ENCODE measurements around the gene YY1AP1. TPM values are rescaled to one million over a fixed set of nuclear protein-coding genes. Genes with fewer than 3 reads are reported as not detected.
"Not testable (repeated sequence)": the region's sequence is repeated elsewhere in the genome, so short reads cannot be mapped to it uniquely, and the experiment has no call there.

Gene YY1AP1
- total and polyA plus RNA-seq, 2 donors (not counting 1 experiment from before 2014, with no cell fraction given): 70.8 to 86.4 TPM

- Histone ChIP-seq H3K27ac (ENCODE audit: insufficient read depth, low read length) (no peak overlapping the region), H3K79me2 (ENCODE audit: control insufficient read depth, insufficient read depth, low read length) (peaks cover 87% of the 10 kb centered on the region), H3K4me1 (ENCODE audit: control insufficient read depth, extremely low read depth, insufficient read depth, low read length) (peaks cover 2% of the 10 kb centered on the region), H3K9ac (ENCODE audit: insufficient read depth, low read length) (no peak overlapping the region), H4K20me1 (ENCODE audit: control insufficient read depth, extremely low read depth, insufficient read depth, low read length) (no peaks in the 10 kb centered on the region), H3K4me2 (ENCODE audit: extremely low read depth, insufficient read depth, low read length) (no peak overlapping the region), H3K9me3 (ENCODE audit: control insufficient read depth, insufficient read depth, low read depth, low read length) (no peaks in the 10 kb centered on the region), H3K4me3 (replicated peaks in 1 of 4; ENCODE audit: control extremely low read depth in 1 of 4, insufficient read depth in 1 of 4, low read depth in 3 of 4, low read length in 4 of 4) (no peak overlapping the region), H3K36me3 (ENCODE audit: control insufficient read depth, insufficient read depth, low read length) (no peaks in the 10 kb centered on the region), H3K27me3 (ENCODE audit: control insufficient read depth, insufficient read depth, low read length) (no peaks in the 10 kb centered on the region), H2AFZ (ENCODE audit: low read length) (no peak overlapping the region)
- TF ChIP-seq EZH2 (IDR thresholded peaks at IDR 0.05; ENCODE audit: low read length, missing control alignments): no peak
- TF ChIP-seq, protein P1, sequence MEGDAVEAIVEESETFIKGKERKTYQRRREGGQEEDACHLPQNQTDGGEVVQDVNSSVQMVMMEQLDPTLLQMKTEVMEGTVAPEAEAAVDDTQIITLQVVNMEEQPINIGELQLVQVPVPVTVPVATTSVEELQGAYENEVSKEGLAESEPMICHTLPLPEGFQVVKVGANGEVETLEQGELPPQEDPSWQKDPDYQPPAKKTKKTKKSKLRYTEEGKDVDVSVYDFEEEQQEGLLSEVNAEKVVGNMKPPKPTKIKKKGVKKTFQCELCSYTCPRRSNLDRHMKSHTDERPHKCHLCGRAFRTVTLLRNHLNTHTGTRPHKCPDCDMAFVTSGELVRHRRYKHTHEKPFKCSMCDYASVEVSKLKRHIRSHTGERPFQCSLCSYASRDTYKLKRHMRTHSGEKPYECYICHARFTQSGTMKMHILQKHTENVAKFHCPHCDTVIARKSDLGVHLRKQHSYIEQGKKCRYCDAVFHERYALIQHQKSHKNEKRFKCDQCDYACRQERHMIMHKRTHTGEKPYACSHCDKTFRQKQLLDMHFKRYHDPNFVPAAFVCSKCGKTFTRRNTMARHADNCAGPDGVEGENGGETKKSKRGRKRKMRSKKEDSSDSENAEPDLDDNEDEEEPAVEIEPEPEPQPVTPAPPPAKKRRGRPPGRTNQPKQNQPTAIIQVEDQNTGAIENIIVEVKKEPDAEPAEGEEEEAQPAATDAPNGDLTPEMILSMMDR (conservative IDR thresholded peaks at IDR 0.05 in 1 of 2, IDR thresholded peaks at IDR 0.05 in 1 of 2; ENCODE audit: low read depth in 1 of 2, low read length in 2 of 2): no peak
- no peak for DNase-seq (ENCODE audit: low read depth in 2 of 2)
These were observed 5.6 kb upstream of the YY1AP1 start for GRCh38 chr1:155694167-155694566.

DNA sequence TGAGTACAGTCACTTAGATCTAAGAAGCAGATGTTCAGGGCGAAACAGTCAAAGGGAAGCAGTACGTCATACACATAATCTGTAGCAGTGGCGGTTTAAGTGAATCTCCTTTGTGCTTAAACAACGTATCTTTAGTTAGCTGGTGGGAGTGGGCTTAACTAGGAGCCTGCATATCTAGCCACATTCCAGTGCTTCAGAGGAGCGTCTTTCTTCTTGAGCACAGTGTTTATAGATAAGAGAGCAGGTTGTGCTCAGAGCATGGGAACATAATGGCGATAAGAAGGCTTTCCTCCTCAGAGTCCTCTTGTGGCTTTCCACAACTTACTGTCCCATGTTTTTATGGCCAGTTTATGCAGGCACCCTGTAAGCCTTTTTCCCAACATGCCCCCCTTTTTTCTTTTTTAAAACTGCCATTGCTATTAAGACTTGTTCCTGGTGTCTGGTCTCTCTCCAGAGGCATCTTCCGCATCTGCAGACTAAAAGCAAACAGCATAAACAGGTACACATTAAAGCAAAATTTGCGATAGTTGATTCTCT lies 3.5 kb upstream of the YY1AP1 start:
- Histone ChIP-seq H2AFZ (ENCODE audit: low read length) (no peak overlapping the region), H3K9me3 (ENCODE audit: control insufficient read depth, insufficient read depth, low read depth, low read length) (no peaks in the 10 kb centered on the region), H4K20me1 (ENCODE audit: control insufficient read depth, extremely low read depth, insufficient read depth, low read length) (no peaks in the 10 kb centered on the region), H3K36me3 (ENCODE audit: control insufficient read depth, insufficient read depth, low read length) (no peaks in the 10 kb centered on the region), H3K27ac (ENCODE audit: insufficient read depth, low read length) (no peak overlapping the region), H3K79me2 (ENCODE audit: control insufficient read depth, insufficient read depth, low read length) (peaks cover 86% of the 10 kb centered on the region), H3K4me1 (ENCODE audit: control insufficient read depth, extremely low read depth, insufficient read depth, low read length) (peaks cover 2% of the 10 kb centered on the region), H3K9ac (ENCODE audit: insufficient read depth, low read length) (no peak overlapping the region), H3K4me2 (ENCODE audit: extremely low read depth, insufficient read depth, low read length) (no peak overlapping the region), H3K4me3 (replicated peaks in 1 of 4; ENCODE audit: control extremely low read depth in 1 of 4, insufficient read depth in 1 of 4, low read depth in 3 of 4, low read length in 4 of 4) (no peak overlapping the region), H3K27me3 (ENCODE audit: control insufficient read depth, insufficient read depth, low read length) (no peaks in the 10 kb centered on the region)
- DNase-seq (ENCODE audit: low read depth in 2 of 2): no peak
- no peak for TF ChIP-seq EZH2 (IDR thresholded peaks at IDR 0.05; ENCODE audit: low read length, missing control alignments)

GRCh38 chr1:155689081-155689607 lies 570 bp upstream of the YY1AP1 start, which contains the start of gene DAP3:
DAP3 (plus strand) TSS chr1:155689091; CDS start chr1:155709780, 20,689 bp downstream.
- peak within 1 kb of the TSS; percentile 100 for H3K27ac ChIP-seq (ENCODE audit: insufficient read depth, low read length)

DNA sequence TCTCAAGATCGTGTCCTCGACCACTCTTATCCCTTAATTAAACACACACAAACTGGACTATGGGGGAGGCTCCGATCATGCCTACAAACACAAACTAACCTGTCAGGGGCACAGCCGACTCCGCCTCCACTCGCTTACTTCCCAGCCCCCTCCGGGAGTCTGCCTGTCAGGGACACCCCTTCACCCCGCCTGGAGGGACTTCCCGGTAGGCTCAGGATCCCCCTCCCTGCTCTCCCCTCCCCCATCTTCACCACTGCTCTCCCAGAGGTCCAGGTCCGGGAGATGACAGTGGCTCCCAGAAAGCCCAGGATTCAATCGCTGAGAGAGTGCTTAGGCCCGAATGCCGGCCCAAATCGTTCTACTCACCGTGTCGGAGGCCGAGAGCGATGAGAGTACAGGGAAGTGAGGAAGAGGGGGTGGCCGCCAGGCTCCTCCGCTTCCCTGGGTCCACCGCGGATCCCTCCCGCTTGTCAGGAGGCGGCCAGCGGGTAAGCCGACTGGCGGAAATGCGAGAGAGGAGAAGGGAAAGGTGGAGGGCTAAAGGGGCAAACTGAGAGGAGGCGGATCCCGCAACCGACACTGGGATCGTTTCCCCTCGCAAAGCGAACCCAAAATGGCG lies 760 bp downstream of the YY1AP1 start:
- H2AFZ ChIP-seq (ENCODE audit: low read length): peak overlapping the region; percentile 91
- peak overlapping the region; percentile 90 to 96 (median 95) for H3K4me3 ChIP-seq (replicated peaks in 1 of 4; ENCODE audit: control extremely low read depth in 1 of 4, insufficient read depth in 1 of 4, low read depth in 3 of 4, low read length in 4 of 4)
- H3K27ac ChIP-seq (ENCODE audit: insufficient read depth, low read length): peak overlapping the region; percentile 100
- not testable (repeated sequence) for H4K20me1 ChIP-seq (ENCODE audit: control insufficient read depth, extremely low read depth, insufficient read depth, low read length); H3K36me3 ChIP-seq (ENCODE audit: control insufficient read depth, insufficient read depth, low read length); H3K4me1 ChIP-seq (ENCODE audit: control insufficient read depth, extremely low read depth, insufficient read depth, low read length); H3K9me3 ChIP-seq (ENCODE audit: control insufficient read depth, insufficient read depth, low read depth, low read length); DNase-seq (ENCODE audit: low read depth in 2 of 2); H3K27me3 ChIP-seq (ENCODE audit: control insufficient read depth, insufficient read depth, low read length)
- H3K4me2 ChIP-seq (ENCODE audit: extremely low read depth, insufficient read depth, low read length): peak overlapping the region; percentile 25
- peak overlapping the region; percentile 100 for H3K9ac ChIP-seq (ENCODE audit: insufficient read depth, low read length)
- peaks cover 88% of the 10 kb centered on the region for H3K79me2 ChIP-seq (ENCODE audit: control insufficient read depth, insufficient read depth, low read length)

More at GRCh38 chr1:155689081-155689607, 570 bp upstream of the YY1AP1 start, which contains the start of gene DAP3:
- H3K36me3 ChIP-seq (ENCODE audit: control insufficient read depth, insufficient read depth, low read length); H3K4me1 ChIP-seq (ENCODE audit: control insufficient read depth, extremely low read depth, insufficient read depth, low read length); H3K27me3 ChIP-seq (ENCODE audit: control insufficient read depth, insufficient read depth, low read length); H3K9me3 ChIP-seq (ENCODE audit: control insufficient read depth, insufficient read depth, low read depth, low read length); H4K20me1 ChIP-seq (ENCODE audit: control insufficient read depth, extremely low read depth, insufficient read depth, low read length): not testable (repeated sequence)
- peak within 1 kb of the TSS; percentile 100 for H3K9ac ChIP-seq (ENCODE audit: insufficient read depth, low read length)
- H2AFZ ChIP-seq (ENCODE audit: low read length): peak within 1 kb of the TSS; percentile 99
- H3K4me2 ChIP-seq (ENCODE audit: extremely low read depth, insufficient read depth, low read length): peak within 1 kb of the TSS; percentile 66
- peaks cover 86% of the 10 kb centered on the region for H3K79me2 ChIP-seq (ENCODE audit: control insufficient read depth, insufficient read depth, low read length)
- DNase-seq (ENCODE audit: low read depth in 2 of 2): peak in 1 of 2 donors; percentile 4
- peak within 1 kb of the TSS; percentile 90 to 96 (median 95) for H3K4me3 ChIP-seq (replicated peaks in 1 of 4; ENCODE audit: control extremely low read depth in 1 of 4, insufficient read depth in 1 of 4, low read depth in 3 of 4, low read length in 4 of 4)

Data from fibroblast of lung (primary cell).